GM13977 (cell line): Measurements from ENCODE around the gene DIRAS1.

ENCODE experiments used
- DNase-seq: peaks from one replicate; pipeline ENCODE4 v3.0.0; 2012; ENCODE audit warnings: low spot score
- in situ Hi-C: fragments of 300-500 bp; cut with MboI; formaldehyde crosslinking; loops from one replicate; pipeline ENCODE4 v1.12.0; 2022; ENCODE audit warnings: low sequenced_read_pairs, low pct_unique_long_range_greater_than_20kb, mixed read lengths, inconsistent platforms; ENCODE audit not compliant: unreplicated experiment
- TF ChIP-seq, protein P1 (sequence below): IDR thresholded peaks from 2 replicates; pipeline ENCODE4 v1.5.1; 2012; ENCODE audit warnings: mild to moderate bottlenecking, control low read depth; ENCODE audit not compliant: insufficient read depth; ENCODE audit errors: extremely low read depth, missing control alignments

The DIRAS1 gene

DNA sequence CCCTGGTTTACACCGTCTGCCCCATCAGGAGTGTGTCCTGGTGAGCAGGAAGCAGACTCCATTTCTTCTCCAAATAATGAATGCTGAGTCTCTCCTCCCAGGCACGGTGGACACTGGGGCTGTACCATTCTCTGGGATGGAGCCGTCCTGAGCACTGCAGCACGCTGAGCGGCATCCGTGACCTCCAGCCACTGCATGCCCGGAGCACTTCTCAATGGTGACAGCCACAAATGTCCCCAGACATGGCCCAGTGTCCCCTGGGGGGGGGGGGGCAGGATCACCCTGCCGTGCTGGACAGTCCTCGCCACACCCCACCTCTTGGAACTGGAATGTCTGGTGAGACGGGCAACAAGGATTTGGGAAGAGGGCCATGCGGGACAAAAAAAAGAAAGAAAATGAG lies 56.1 kb downstream of the DIRAS1 start:
- TF ChIP-seq, protein P1, sequence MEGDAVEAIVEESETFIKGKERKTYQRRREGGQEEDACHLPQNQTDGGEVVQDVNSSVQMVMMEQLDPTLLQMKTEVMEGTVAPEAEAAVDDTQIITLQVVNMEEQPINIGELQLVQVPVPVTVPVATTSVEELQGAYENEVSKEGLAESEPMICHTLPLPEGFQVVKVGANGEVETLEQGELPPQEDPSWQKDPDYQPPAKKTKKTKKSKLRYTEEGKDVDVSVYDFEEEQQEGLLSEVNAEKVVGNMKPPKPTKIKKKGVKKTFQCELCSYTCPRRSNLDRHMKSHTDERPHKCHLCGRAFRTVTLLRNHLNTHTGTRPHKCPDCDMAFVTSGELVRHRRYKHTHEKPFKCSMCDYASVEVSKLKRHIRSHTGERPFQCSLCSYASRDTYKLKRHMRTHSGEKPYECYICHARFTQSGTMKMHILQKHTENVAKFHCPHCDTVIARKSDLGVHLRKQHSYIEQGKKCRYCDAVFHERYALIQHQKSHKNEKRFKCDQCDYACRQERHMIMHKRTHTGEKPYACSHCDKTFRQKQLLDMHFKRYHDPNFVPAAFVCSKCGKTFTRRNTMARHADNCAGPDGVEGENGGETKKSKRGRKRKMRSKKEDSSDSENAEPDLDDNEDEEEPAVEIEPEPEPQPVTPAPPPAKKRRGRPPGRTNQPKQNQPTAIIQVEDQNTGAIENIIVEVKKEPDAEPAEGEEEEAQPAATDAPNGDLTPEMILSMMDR = no peak
- no peak for DNase-seq
- in situ Hi-C loops = loop anchor here (5.0 kb wide), 1 partner anchor 82 kb away; no protein-coding TSS in a partner anchor
